Stimulated activated CD4-positive, alpha-beta T cell treated with anti-CD3 and anti-CD28 coated beads, TNF-alpha, amount 100 ng/mL, for 24 hours (primary cell): ENCODE data around the gene GPSM1.

ENCODE experiments used
- DNase-seq, 3 experiments: peaks; one replicate each; pipeline ENCODE4 v3.0.0-alpha.2; 2020; ENCODE audit warnings: low read depth in 3 of 3

GPSM1 gene

DNA sequence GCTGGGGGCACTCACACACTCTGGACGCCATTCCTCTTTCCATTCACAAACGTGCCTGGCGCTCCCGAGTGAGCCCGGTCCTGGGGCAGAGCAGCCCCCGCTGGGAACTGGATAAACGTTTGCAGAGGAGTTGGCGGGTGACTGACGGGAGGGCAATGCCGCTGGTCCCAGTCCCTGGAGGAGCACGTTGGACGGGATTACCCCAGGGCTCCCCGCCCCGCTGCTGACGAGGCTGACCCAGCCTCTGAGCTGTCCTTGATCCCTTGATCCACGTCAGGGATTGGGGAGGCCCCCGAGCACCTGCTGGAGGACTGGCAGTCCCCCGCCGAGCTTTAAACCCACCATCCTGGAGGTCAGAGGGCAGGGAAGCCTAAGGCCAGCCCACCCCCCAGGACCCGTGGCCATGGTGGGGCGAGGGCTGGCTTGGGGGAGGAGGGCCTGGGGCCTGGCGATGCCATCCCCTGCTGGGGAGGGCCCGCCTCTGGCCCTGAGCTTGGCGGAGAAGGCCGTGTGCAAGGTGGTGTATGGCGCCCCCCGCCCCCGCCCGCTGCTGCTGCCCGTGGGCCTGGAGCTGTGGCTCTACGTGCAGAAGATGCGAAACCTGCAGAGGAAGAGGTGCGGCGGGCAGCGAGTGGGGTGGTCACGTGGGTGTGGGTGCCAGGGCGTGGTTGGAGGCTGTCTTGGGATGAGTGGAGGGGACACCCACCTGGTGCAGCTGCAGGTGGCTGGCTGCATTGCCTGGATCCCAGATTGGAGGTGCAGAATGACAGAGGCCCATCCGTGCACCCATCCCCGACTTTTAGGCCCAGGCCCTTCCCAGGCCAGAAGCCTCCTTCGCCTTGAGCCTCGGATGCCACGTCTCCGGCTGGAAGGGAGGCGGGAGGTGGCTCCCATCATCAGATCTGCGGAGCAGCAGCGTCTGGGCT is 4.5 kb downstream of the GPSM1 start:
- no peak for DNase-seq

GRCh38 chr9:136332482-136332983 is 5.2 kb downstream of the GPSM1 start:
- DNase-seq: no peak

DNA sequence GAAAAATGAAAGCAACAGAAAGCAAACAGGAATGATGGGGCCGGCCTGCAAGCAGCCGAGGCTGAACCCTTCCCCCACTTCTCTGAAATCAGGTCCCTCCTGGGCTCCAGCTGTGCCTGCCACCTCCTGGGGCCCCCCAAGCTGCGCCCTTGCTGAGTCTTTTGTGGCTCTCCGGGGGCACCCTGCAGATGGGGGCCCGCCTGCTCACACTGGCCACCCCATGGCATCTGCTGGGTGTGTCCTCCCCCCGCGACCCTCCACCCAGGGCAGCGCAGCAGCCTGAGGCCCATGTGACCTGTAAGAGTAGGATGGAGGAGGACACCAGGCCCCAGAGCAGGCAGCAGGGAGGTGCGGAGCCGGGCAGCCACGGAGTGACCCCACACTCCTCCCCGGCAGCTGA is 5.7 kb downstream of the GPSM1 start:
- DNase-seq: no peak

GRCh38 chr9:136333486-136333885 is 6.1 kb downstream of the GPSM1 start:
- DNase-seq: no peak

GRCh38 chr9:136334541-136334940 is 7.2 kb downstream of the GPSM1 start:
- DNase-seq: no peak

- no peak for DNase-seq
These were observed 8.2 kb downstream of the GPSM1 start for GRCh38 chr9:136335296-136336155.

- DNase-seq: no peak
These were observed 9.0 kb downstream of the GPSM1 start for GRCh38 chr9:136336156-136336870.

GRCh38 chr9:136336881-136337280 is 9.5 kb downstream of the GPSM1 start:
- DNase-seq: no peak

GRCh38 chr9:136337416-136338395 is 10.4 kb downstream of the GPSM1 start:
- DNase-seq: no peak

DNA sequence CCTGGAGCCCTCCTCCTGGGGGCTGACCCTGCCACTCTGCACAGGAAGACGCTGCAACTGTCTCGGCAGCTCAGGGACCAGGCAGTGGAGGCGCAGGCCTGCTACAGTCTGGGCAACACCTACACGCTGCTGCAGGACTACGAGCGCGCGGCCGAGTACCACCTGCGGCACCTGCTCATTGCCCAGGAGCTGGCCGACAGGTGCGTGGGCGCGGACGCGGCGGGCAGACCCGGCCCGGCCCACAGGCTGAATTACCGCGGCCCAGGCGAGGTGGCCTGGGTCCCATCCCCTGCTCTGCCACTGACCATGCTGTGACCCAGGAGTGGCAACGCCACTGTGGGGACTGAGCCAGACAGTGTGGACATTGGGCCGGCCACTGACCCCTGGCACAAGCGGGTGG is 11.2 kb downstream of the GPSM1 start:
- DNase-seq: no peak

DNA sequence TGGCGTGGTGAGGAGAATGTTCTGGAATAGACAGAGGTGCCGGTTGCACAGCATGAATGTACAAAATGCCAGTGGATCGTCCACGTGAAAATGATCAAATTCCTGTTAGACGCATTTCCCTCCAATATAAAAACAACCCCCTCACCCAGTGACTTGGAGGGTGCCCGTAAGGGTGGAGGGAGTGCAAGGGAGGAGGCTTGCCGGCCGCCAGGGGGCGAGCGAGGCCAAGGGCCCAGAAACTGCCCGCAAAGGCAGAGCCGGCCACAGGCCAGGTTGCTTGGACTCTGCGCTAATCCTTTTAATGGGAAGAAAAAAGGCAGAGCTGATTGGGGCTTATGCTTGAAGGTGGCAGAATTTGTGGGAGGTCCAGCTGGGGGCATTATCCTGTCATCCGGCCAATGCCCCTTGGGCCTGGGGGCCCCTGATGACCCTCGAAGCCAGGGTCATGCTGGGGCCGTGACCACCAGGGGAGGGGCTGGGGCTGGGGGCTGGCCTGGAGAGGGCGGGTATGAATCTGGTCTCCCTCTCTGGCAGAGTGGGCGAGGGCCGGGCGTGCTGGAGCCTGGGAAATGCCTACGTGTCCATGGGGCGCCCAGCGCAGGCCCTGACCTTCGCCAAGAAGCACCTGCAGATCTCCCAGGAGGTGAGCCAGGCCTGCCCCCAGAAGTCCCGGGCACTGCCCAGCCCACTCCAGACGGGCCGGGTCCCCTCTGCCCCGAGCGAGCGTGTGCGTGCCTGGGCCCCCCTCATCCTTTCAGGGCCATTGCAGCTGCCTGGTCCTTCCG is 12.0 kb downstream of the GPSM1 start:
- peak in 1 of 3 experiments; percentile 32 for DNase-seq

GRCh38 chr9:136339958-136340310 is 12.6 kb downstream of the GPSM1 start:
- no peak for DNase-seq

DNA sequence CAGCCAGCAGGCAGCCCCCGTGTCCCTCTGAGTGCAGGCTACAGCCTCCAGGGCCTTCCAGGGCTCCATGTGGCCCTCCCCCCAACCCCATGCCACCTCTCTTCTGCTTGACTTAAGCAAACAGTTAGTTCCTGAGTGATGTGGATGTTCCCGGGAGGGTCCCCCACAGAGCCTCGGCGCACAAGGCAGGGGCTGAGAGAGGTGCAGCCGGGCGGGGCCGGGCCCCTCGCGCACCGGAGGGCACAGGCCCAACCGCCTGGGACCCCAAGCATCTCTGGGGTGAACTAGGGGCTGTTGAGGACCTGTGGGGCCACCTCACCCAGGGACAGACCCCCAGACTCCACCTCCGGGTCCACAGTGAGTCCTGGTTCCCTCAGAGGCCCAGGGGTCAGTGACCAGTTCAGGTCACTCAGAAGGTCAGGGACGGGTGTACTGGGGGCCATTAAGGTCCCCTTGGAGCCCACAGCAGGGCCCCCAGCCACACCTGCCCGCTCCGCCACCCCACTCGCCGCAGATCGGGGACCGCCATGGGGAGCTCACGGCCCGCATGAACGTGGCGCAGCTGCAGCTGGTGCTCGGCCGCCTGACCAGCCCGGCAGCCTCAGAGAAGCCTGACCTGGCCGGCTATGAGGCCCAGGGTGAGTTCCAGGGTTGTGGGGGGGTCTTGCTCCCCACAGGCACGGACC is 13.2 kb downstream of the GPSM1 start:
- DNase-seq: no peak

DNA sequence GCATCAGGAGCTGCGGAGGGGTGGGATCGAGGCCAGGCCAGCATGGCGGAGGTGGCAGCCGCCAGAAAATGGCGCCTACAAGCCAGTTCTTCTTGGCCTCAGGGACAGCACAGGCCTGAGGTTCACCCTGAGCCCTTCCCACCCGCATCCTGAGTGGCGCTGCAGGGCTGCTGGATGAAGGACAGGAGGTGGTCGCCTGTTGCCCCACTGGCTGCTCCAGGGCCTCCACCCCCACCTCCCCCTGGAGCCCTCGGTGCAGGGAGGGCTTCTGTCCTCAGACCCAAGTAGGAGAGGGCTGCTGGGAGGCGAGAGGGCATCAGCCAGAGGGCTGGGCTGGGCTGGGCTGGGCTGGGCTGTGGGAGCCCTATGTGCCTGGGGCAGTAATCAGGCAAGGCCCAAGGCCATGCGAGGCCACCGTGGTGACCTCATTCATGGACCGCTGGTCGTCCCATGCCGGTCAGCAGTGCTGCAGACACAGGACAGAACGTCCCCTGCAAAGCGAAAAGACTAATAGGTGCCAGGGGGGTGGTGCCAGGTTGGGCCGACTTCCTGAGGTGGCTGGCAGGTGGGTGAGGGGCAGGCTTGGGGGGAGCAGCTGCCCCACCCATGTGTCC is 13.8 kb downstream of the GPSM1 start:
- DNase-seq: no peak

DNA sequence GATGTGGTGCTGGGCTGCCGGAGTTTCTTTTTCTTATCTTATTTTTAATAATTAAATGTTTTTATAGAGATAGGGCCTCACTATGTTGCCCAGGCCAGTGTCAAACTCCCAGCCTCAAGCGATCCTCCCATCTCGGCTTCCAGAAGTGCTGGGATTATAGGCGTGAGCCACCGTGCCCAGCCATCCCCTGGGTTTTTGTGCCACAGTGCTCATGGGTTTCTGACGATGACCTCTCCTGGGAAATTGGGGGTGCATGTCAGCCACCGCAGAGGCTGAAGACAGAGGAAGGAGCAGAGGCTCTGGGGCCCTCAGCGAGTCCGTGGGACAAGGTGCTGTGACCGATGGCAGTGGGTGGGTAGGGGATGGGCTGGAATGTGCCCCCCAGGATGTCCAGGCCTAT is 14.4 kb downstream of the GPSM1 start:
- DNase-seq: no peak

DNA sequence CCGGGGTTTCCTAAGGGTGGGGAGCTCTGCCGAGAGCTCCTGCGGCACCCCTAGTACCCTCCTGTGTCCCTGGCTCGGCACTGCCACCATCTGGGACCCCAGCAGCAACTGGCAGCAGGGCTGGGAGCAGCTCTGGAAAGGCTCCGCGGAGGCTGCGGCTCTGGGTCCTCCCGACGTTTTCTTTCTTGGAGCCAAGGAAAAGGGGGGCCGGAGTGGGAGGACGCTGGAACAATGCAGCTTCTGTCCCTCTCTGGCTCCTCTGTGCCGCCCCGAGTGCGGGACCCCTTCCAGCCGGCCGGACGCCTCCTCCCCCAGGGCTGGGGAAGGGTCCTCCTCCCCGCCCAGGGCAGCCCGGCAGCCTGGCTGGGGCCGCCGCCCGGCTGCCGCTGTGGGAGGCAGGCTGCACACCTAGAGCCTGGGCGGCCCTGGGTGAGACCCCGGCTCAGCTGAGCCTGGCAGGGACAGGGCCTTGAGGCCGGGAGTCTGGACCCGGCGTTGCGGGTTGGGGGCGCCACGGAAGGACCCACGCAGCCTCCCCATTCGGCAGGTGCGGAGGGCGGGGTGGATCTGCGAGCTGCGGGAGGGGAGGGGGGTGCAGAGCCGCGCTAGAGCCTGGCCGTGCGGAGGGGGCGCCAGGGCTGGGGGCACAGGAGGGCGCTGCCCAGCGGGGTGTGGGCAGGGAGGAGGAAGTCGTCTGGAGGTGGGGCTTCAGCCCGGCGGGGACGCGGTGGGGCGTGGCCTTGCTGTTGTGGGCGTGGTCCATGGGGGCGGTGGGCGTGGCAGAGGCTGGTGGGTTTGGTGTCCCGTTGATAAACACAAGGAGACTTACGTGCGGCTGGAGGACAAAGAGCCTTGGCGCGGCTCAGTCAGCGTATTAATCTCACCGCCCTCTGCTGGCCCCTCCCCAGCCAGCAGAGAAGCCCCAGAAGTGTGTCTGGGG is 15.1 kb downstream of the GPSM1 start:
- peak in 2 of 3 experiments; percentile 36 to 67 for DNase-seq

DNA sequence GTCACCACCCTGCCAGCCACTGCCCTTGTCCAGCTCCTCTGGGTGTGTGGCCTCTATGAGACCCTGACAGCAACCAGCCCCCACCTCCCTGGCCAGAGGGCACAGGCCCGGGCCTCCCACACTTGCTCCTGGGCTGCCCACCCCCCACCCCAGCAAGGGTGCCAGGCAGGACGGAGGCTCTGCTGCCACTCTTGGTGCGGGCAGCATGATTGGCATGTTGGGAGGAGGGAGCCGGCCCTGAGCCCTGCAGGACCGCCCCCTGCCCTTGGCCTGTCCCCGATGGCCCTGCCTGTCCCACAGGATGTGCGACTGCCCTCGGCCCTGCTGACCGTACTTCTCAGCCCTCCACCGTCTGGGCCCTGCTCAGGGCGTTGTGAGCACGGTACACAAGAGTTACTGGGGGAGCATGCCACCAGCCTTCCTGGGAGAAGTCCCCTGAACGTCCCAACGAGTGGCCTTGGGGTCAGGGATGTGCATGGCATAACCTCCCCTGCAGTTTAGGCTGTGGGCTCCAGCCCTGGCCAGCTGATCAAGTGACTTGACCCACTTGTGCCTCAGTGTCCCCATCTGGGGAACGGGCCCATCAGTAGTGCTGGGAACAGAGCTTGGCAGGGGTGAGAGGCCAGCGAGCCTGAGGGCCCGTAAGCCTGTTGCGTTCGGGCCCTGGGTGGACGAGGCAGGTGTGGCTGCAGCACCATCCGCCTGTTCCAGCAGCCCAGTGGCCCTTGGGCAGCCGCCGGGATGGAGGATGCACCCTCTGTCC is 16.0 kb downstream of the GPSM1 start:
- no peak for DNase-seq
